ENCODE measurements around the gene NFYC. TPM values are rescaled to one million over a fixed set of nuclear protein-coding genes. Genes with fewer than 3 reads are reported as not detected.

Gene NFYC
- total RNA-seq, 1 experiment from 2014 or later = 46.5 TPM

DNA sequence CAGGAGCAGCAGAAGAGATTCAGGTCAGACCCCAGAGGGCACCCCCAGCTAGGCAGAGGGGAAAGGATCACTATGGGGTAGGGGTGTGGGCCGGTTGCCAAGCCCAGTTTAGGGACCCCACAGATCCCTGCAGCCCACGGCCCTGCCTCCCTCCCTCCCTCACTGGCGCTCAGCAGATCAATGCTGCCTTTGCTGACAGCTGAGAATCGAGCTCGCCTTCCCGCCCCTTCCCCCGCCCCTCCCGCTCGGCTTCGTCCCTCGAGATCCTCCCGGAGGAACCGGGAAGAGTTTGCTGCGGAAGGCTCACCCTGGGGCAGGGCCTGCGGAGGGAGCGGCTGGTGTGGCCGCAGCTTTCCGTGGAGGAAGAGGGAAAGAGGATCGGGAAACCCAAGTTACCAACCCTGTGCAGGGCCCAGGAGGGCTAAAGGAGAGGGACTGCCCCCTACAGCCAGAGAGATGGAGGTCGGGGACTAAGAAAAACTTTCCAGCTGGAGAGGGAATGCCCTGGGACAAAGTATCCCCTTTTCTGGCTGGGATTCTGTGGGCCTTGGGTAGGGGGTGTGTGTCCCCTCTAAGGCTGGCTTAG is 91.0 kb downstream of the NFYC start:
- H3K27ac Mint-ChIP-seq = no peak overlapping the region
- H3K9me3 Mint-ChIP-seq = peaks cover 1% of the 10 kb centered on the region
- ChIA-PET POLR2A (interaction anchor here (0.9 kb wide), 1 partner anchor 80 kb away, joined by 3 read pairs; the partner anchor contains the start of gene CITED4), CTCF (interaction anchor here (0.5 to 3.7 kb wide), 20 partner anchors 9 to 249 kb away, joined by 3 to 41 read pairs (median 4); partner anchors contain the start of genes NFYC and RIMS3)
- H3K4me3 Mint-ChIP-seq = peak overlapping the region; percentile 86
- TF ChIP-seq EMX1 (CRISPR knock-in tag; IDR thresholded peaks at IDR 0.05) = no peak
- no peak for TF ChIP-seq MLX (CRISPR knock-in tag; IDR thresholded peaks at IDR 0.05)
- TF ChIP-seq, protein P1, sequence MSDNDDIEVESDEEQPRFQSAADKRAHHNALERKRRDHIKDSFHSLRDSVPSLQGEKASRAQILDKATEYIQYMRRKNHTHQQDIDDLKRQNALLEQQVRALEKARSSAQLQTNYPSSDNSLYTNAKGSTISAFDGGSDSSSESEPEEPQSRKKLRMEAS (CRISPR knock-in tag; IDR thresholded peaks at IDR 0.05) = no peak
- TF ChIP-seq, protein P2, sequence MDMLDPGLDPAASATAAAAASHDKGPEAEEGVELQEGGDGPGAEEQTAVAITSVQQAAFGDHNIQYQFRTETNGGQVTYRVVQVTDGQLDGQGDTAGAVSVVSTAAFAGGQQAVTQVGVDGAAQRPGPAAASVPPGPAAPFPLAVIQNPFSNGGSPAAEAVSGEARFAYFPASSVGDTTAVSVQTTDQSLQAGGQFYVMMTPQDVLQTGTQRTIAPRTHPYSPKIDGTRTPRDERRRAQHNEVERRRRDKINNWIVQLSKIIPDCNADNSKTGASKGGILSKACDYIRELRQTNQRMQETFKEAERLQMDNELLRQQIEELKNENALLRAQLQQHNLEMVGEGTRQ (CRISPR knock-in tag; IDR thresholded peaks at IDR 0.05) = no peak
- 0 out of 2 replicates have a peak, but pooled peaks have one; percentile 19 for TF ChIP-seq SP1 (CRISPR knock-in tag; conservative IDR thresholded peaks at IDR 0.05)
- no peak for TF ChIP-seq ZSCAN18 (CRISPR knock-in tag; IDR thresholded peaks at IDR 0.05)
- no peak for TF ChIP-seq GTF2I (CRISPR knock-in tag; conservative IDR thresholded peaks at IDR 0.05)
- TF ChIP-seq TCF7 (CRISPR knock-in tag; IDR thresholded peaks at IDR 0.05; ENCODE audit: low read depth) = no peak
- no peak for TF ChIP-seq ZNF423 (CRISPR knock-in tag; IDR thresholded peaks at IDR 0.05)
- no peak for TF ChIP-seq ERG (CRISPR knock-in tag; IDR thresholded peaks at IDR 0.05)
- TF ChIP-seq ZNF263 (CRISPR knock-in tag; IDR thresholded peaks at IDR 0.05; ENCODE audit: low read depth) = peak; percentile 58; the same call in 1 of the 2 replicates
- TF ChIP-seq, protein P3, sequence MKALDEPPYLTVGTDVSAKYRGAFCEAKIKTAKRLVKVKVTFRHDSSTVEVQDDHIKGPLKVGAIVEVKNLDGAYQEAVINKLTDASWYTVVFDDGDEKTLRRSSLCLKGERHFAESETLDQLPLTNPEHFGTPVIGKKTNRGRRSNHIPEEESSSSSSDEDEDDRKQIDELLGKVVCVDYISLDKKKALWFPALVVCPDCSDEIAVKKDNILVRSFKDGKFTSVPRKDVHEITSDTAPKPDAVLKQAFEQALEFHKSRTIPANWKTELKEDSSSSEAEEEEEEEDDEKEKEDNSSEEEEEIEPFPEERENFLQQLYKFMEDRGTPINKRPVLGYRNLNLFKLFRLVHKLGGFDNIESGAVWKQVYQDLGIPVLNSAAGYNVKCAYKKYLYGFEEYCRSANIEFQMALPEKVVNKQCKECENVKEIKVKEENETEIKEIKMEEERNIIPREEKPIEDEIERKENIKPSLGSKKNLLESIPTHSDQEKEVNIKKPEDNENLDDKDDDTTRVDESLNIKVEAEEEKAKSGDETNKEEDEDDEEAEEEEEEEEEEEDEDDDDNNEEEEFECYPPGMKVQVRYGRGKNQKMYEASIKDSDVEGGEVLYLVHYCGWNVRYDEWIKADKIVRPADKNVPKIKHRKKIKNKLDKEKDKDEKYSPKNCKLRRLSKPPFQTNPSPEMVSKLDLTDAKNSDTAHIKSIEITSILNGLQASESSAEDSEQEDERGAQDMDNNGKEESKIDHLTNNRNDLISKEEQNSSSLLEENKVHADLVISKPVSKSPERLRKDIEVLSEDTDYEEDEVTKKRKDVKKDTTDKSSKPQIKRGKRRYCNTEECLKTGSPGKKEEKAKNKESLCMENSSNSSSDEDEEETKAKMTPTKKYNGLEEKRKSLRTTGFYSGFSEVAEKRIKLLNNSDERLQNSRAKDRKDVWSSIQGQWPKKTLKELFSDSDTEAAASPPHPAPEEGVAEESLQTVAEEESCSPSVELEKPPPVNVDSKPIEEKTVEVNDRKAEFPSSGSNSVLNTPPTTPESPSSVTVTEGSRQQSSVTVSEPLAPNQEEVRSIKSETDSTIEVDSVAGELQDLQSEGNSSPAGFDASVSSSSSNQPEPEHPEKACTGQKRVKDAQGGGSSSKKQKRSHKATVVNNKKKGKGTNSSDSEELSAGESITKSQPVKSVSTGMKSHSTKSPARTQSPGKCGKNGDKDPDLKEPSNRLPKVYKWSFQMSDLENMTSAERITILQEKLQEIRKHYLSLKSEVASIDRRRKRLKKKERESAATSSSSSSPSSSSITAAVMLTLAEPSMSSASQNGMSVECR (CRISPR knock-in tag; IDR thresholded peaks at IDR 0.05; ENCODE audit: borderline replicate concordance) = no peak
- no peak for TF ChIP-seq ZNF396 (CRISPR knock-in tag; IDR thresholded peaks at IDR 0.05; ENCODE audit: borderline replicate concordance)
- no peak for TF ChIP-seq NR1H2 (CRISPR knock-in tag; IDR thresholded peaks at IDR 0.05)
- TF ChIP-seq NFE2L1 (CRISPR knock-in tag; IDR thresholded peaks at IDR 0.05) = no peak
- H3K27me3 Mint-ChIP-seq (ENCODE audit: low read depth) = peaks cover 53% of the 10 kb centered on the region
- ATAC-seq = peak; percentile 49
- peak; percentile 58 for DNase-seq (ENCODE audit: low spot score)
- peaks cover 29% of the 10 kb centered on the region for H3K4me1 Mint-ChIP-seq
- peaks cover 5% of the 10 kb centered on the region for H3K36me3 Mint-ChIP-seq
